Measurements from ENCODE around the gene MISP.

Gene MISP

GRCh38 chr19:804419-805165 is 53.7 kb downstream of the MISP start:
- no peak for DNase-seq
- no peak for TF ChIP-seq GATA1 (IDR thresholded peaks at IDR 0.05; ENCODE audit: low read depth, low read length)
- no peak for TF ChIP-seq POLR2A (IDR thresholded peaks at IDR 0.05; ENCODE audit: low read length)

DNA sequence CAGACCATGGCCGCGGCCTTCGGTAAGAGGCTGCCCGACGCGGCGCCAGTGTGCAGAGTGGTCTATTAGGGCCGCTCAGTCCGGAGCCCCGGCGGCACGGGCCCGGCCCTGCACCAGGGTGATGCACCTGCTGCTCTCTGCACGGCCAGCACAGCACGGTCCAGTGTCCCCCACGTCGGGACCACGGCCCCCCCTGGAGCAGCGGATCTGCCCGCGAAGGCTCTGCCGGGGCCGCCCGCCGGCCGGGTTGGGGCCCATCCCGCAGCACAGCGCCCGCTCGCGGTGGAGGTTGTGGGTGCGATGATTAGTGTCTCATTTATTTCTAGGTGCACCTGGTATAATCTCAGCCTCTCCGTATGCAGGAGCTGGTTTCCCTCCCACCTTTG is 54.2 kb downstream of the MISP start:
- TF ChIP-seq POLR2A (IDR thresholded peaks at IDR 0.05; ENCODE audit: low read length) (no peak), GATA1 (IDR thresholded peaks at IDR 0.05; ENCODE audit: low read depth, low read length) (no peak)
- no peak for DNase-seq

DNA sequence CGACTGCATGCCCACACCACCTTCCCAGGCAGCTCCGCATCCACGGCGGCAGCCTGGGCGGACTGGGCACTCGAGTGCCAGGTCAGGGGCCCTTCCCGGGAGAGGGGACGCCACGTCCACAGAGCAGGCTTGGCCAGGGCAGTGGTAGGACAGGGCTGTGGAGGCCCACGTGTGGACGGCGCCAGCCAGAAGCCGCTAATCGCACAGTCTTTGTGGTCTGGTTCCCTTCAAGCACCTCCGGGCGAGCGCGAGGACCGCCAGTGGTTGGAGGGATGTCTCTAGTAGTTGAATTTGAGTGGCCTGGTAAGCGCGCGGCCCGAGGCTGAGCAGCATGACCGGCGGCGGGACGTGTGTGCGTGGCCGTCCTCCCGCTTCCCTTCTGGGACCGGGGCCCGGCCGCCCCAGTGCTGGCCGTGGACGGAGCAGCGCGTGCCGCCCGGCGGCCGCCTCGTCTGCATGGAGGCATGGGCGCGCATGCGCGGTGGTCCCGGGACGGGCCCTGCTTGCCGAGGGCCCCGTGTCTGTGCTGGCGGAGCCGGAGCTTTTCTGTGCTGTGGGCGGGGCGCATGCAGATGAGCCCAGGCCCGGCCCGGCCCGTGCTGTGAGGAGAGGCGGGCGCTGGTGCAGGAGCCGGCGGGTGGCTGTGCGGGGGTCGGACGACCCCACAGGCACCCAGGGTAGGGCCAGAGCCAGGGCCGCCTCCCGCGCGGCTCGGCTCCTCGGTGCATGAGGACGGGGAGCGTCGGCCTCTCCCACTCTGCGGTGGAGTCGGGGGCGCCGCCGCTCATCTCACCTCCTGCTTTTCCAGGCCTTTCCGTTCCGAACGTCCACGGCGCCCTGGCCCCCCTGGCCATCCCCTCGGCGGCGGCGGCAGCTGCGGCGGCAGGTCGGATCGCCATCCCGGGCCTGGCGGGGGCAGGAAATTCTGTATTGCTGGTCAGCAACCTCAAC is 55.0 kb downstream of the MISP start:
- TF ChIP-seq POLR2A (IDR thresholded peaks at IDR 0.05; ENCODE audit: low read length) (no peak), GATA1 (IDR thresholded peaks at IDR 0.05; ENCODE audit: low read depth, low read length) (no peak)
- no peak for DNase-seq

DNA sequence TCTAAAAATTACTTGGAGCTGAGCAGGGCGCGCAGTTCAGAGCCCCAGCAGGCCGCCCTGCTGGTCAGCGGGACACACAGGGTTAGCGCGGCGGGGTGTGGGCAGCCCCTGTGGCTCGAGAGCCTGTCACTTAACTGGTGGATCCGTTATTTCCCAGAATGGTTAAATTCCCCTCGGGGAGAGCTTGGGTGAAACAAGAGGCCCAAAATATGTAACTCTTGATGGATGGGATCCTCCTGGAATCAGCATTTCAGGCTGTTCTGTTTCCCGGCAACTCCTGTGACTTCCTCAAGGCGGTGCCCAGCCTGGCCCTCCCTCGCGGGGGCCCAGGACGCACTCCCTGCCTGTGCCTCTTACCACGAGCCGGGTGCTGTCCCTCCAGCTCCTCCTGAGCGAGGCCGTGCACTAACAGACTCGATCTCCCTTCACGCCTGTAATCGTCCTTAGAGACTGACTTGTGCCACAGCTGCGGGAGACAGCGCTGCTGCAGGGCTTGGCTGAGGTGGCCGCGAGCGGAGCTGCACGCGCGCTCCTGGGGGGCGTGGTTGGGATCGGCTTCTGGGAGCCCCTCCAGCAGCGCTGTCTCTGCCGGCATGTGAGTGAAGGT is 56.0 kb downstream of the MISP start:
- TF ChIP-seq GATA1 (IDR thresholded peaks at IDR 0.05; ENCODE audit: low read depth, low read length) (no peak), POLR2A (IDR thresholded peaks at IDR 0.05; ENCODE audit: low read length) (no peak)
- DNase-seq, result no peak

- TF ChIP-seq GATA1 (IDR thresholded peaks at IDR 0.05; ENCODE audit: low read depth, low read length) (no peak), POLR2A (IDR thresholded peaks at IDR 0.05; ENCODE audit: low read length) (no peak)
- DNase-seq, result no peak
Observed at GRCh38 chr19:807627-808422, 56.9 kb downstream of the MISP start.

- no peak for DNase-seq
- no peak for TF ChIP-seq POLR2A (IDR thresholded peaks at IDR 0.05; ENCODE audit: low read length)
- TF ChIP-seq GATA1 (IDR thresholded peaks at IDR 0.05; ENCODE audit: low read depth, low read length), result no peak
Observed at GRCh38 chr19:808423-808775, 57.5 kb downstream of the MISP start.

DNA sequence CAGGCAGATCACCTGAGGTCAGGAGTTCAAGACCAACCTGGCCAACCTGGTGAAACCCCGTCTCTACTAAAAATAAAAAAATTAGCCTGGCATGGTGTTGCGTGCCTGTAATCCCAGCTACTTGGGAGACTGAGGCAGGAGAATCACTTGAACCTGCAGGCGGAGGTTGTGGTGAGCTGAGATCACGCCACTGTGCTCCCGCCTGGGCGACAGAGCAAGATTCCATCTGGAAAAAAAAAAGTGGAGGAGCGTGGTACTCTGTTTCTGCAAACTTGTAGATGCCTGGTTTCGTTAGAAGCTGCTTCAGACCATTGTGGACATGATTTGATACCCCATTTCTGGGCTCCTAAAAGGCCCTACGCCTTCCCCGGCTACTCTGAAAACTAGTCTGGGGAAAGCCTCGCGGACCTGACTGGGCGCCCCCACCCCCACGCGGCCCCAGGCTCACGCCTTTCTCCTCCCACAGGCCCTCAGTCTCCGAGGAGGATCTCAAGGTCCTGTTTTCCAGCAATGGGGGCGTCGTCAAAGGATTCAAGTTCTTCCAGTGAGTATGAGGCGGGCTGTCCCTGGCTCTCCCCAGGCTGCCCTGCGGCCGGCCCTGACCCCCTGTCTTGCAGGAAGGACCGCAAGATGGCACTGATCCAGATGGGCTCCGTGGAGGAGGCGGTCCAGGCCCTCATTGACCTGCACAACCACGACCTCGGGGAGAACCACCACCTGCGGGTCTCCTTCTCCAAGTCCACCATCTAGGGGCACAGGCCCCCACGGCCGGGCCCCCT is 59.4 kb downstream of the MISP start:
- no peak for DNase-seq
- TF ChIP-seq GATA1 (IDR thresholded peaks at IDR 0.05; ENCODE audit: low read depth, low read length) (no peak), POLR2A (IDR thresholded peaks at IDR 0.05; ENCODE audit: low read length) (no peak)

GRCh38 chr19:810883-811489 is 60.1 kb downstream of the MISP start:
- DNase-seq, result no peak
- TF ChIP-seq GATA1 (IDR thresholded peaks at IDR 0.05; ENCODE audit: low read depth, low read length), result no peak
- TF ChIP-seq POLR2A (IDR thresholded peaks at IDR 0.05; ENCODE audit: low read length), result no peak

GRCh38 chr19:811506-812048 is 60.7 kb downstream of the MISP start:
- DNase-seq, result no peak
- TF ChIP-seq POLR2A (IDR thresholded peaks at IDR 0.05; ENCODE audit: low read length), result no peak
- no peak for TF ChIP-seq GATA1 (IDR thresholded peaks at IDR 0.05; ENCODE audit: low read depth, low read length)

- no peak for DNase-seq
- no peak for TF ChIP-seq POLR2A (IDR thresholded peaks at IDR 0.05; ENCODE audit: low read length)
- no peak for TF ChIP-seq GATA1 (IDR thresholded peaks at IDR 0.05; ENCODE audit: low read depth, low read length)
Observed at GRCh38 chr19:812049-812746, 61.3 kb downstream of the MISP start.

DNA sequence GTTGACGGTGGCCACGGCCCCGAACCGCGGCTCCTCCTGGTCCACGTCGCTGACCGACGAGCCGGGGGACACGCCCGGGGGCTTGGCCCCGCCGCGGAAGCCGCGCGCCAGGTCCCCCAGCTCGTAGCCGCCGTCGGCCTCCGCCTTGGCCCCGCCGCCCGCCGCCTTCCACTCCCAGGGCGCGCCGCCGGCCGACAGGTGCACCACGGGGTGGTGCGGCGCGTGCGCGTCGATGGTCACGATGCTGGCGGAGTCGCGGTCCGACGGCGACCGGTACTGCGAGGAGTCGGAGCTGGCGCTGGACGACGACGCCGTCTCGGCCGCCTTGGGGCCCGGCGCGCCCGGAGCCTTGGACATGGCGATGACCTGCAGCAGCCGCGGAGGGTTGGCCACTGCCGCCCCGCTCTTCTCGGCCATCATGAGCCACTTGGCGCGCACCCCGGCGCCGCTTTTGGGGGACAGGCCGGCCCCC is 61.9 kb downstream of the MISP start:
- DNase-seq, result no peak
- TF ChIP-seq POLR2A (IDR thresholded peaks at IDR 0.05; ENCODE audit: low read length) (no peak), GATA1 (IDR thresholded peaks at IDR 0.05; ENCODE audit: low read depth, low read length) (no peak)

All from erythroblast (primary cell).